HG03095 (cell line): Measurements from ENCODE around the gene SLC7A11.

ENCODE experiments used
- ATAC-seq: cut with Tn5 transposase; IDR thresholded peaks from one replicate; pipeline ENCODE4 v1.9.1; 2021; ENCODE audit warnings: moderate library complexity; ENCODE audit not compliant: unreplicated experiment

SLC7A11 gene

DNA sequence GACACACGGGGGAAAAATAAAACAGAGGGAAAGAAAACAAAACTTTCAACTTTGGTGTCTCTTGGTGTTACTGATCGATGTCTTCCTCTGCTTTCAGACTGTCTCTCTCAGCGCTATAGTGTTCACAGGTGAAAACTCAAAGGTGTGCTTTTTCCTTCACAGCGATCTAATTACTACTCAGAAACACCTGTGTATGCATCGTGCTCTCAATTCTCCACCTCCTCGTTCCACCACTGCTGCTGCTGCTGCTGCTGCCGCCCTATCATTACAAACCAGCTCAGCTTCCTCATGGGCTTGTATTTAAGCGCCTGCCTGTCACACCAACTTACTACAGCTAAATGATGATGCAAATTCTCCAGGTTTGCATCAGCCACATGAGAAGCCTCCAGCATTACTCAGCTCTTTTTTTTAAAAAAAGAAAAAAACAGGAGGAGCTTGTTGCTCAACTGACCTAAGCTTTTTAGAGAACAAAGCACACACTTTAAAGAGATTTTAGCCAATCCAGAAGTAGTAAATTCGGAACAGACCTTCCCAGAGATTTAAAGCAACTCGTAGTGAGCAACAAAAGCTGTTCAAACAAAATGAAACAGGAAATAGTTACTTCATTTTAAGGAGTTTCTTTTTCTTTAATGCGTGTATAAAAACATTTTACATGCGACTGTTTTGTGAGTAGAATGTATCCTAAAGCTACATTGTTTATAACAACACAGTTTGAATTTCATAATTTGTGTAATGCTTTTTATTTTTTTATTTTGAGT is at the start of gene SLC7A11:
Gene SLC7A11 (minus strand): TSS at position 274 of the 758 bp plus-strand sequence. CDS start 280 bp downstream, outside the sequence.
- ATAC-seq = peak; percentile 98

GRCh38 chr4:138291431-138291830 is 49.3 kb upstream of the SLC7A11 start:
- no peak for ATAC-seq

- no peak for ATAC-seq
Observed at GRCh38 chr4:138290805-138291204, 48.7 kb upstream of the SLC7A11 start.

DNA sequence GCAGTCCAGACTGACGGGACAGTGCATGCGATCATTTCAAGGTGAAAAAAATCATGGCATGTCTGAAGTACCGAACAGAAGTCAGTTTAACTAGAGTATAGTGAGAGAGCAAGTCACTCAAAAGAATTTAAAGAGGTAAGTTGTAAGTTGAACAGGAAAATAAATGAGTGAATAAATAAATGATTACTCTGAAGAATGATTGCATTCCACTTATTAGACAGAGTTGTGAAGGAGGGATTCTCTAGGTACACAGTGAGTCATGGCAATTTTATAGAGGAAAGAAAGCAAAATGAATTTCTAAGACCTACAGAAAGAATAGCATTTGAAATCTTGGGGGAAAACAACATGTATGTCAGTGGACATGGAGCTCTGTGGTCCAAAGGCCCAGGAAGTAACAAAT is 37.1 kb upstream of the SLC7A11 start:
- no peak for ATAC-seq

DNA sequence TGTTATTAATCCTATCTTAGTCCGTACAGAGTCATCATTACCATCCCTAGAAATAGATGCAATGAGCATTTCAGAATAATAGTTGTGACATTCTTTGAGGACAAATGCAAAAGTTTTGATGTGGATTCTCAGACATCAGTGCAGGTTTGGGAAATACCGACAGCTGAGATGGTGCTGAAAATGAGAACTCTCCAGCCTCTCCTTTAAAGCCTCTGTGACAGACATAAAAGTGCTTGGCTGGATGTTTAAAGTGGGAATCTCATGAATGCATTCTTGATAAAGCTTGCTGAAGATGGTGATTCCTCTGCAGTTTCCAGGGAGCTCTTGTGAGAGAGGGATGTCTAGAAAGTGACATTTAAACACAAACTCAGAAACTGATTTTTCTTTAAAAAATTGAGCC is 35.0 kb upstream of the SLC7A11 start:
- ATAC-seq = no peak

GRCh38 chr4:138275963-138276621 is 33.9 kb upstream of the SLC7A11 start:
- ATAC-seq = no peak

DNA sequence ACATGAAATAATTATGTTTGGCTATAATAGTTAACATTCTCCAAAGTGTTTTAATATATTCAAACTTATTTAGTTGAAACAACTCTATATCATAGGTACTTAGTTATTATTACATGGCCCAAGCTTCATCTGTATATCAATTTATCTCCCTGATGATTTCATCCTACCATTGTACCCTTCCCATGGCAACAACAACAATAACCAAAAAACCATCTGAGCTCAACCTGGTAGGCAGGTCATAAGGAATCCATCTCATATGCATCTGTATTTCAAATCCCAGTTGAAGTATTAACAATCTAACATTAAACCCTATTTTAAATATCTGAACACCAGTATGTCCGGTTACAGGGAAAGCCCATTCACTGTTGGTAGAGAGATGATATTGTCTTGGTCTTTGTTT is 33.1 kb upstream of the SLC7A11 start:
- ATAC-seq = no peak

GRCh38 chr4:138269175-138269574 is 27.0 kb upstream of the SLC7A11 start:
- ATAC-seq = no peak

DNA sequence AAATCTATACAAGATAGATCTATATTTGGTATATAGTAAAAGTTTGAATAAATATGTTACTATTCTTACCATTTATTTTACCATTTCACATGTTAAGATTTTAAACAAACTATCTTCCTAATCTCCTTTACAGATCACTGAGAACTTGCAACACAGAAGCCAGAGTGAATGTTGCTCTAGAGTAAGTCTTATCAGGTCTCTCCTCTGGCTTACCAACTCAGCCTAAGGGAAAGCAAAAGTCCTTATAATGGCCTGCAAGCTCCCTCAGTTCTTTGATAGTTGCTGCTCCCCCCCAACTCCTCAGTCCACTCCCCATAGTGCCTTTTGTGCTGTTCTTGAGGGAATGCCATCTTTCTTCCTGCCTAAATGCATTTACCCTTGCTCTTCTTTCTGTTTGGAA is 25.7 kb upstream of the SLC7A11 start:
- no peak for ATAC-seq

DNA sequence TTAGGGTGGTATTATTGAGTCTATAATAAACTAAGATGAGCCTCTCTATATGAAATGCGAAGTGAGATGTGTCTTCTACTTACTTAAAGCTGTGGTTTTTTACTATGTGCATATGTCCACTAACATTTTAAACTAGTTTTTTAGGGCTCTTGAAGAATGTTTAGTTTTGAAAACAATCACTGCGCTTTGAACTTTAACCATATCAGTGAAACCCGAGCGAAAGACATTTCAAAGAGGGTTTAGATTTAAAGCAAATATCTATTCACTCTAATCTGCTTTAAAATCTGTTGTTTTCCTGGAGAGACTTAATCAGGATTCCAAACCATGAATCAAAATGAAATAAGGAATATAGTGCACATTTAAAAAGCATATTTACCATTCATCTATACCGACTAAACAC is 24.8 kb upstream of the SLC7A11 start:
- no peak for ATAC-seq

DNA sequence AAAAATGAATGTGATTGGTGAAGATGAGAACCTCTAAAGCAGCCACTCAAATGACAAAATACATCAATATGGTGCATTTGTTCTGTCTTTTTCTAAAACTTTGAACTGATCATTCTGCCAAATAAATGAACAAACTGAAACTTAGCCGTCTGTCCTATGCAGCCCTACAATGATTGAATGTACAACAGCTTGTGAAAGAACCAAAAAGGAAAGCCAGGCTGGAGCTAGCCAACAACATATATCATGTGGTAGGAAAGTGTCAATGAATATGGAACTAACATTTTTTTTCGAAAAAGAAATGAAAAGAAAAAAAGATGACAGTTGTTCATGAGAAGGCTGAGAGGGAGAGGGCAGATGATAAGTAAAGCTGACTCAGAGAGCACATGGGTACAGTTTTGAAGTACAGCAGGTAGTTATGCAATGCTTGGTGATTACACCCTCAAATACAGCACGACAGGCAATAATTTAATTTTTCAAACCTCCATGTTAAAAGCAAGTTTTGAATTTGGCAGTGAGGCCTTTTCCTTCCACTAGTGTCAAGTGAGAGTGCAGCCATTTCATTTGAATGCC is 21.2 kb upstream of the SLC7A11 start:
- no peak for ATAC-seq

DNA sequence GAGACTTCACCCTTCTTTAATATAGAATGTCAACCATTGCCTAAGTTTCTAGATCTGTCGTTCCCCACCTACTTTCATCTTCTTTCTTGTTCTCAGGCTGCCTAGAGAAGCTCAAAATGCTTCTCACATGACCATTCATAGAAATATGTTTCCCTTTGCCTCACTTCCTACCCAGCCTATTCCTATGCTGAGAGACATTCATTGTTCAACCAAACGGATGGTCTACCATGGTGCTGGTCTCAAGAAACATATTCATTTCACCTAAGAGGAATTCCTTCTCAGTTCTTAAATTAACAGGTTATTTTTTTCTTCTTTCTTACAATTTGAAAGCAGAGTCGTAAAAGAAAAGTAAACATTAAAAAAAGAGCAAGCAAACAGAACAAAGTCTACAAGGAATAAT is 20.3 kb upstream of the SLC7A11 start:
- no peak for ATAC-seq

DNA sequence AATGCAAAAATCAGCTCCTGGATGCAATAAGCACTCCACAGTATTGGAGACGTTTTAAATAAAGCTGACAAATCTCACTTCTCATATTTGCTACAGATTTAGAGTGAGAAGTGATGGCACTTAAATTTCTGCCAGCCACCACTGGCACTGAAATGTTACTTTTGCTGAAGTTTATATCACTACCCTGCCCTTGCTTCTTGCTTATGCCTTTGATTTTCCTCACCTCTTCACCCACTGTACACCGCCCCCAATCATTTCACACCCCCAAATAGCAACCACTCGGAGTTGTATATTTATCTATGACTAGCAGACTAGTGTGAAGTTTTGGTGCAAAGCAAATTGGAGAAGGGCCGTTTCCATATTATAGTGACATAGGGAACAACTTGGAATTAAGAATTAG is 19.9 kb upstream of the SLC7A11 start:
- ATAC-seq = no peak

DNA sequence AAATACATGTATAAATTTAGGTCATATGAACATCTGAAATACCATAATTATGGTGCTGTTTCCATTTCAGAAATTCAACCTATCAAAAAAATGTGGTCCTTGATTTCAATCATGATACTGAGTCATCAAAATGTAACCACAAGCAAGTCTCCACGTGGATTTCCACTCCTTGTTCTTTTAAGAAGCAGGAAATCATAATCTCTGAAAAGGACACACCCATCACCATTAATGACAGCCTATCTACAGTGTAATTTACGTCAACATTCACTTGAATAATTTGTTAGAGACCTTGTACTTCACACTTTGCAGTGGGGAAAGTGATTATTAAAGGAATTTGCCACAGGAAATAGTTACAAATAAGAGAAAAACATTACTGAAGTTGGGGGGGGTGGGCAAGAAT is 17.7 kb upstream of the SLC7A11 start:
- no peak for ATAC-seq

- ATAC-seq = no peak
Observed at GRCh38 chr4:138259271-138259670, 17.1 kb upstream of the SLC7A11 start.

GRCh38 chr4:138256608-138257007 is 14.5 kb upstream of the SLC7A11 start:
- no peak for ATAC-seq

DNA sequence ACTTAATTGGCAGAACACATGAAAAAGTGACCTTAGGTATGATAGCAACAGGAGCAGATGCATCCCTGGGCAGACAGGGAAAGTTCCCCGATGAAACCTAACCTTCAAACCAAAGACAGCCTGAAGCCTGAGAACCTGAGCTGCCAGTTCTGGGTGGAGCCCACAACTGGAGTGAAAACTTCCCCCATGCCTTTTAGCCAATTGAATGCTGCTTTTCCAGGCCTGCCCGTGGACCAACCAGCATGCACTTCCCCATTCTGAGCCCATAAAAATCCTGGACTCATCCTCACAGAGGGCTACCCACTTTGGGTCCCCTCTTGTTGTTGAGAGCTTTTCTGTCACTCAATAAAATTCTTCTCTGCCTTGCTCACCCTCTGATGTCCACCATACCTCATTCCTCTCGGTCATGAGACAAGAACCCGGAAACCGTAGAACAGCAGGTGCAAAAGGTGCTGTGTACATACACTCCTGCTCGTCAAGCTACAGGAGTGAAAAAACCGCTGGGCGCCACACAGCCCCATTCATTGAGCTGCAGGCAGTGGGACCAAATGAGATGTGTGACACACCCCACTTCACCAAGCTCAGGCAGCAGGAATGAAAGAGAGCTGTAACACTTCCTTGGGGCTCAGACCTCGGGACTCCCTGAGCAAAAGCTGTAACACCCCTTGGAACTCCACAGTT is 13.9 kb upstream of the SLC7A11 start:
- ATAC-seq = no peak

DNA sequence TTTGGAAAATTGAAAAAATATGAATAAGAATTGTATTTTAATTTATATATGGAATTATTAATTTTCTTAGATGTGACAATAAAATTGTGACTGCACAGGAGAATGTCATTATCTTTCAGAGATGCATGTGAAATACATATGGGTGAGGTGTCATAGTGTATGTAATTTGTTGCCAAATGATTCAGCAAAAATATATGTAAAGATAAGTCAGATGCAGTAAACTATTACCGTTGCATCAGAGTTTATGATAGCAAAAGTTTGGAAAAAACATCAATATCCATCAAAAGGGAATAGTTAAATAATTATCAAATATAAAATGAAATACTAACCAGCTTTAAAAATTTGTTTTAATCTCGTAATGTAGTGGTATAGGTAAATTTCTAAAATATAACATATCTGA is 10.4 kb upstream of the SLC7A11 start:
- no peak for ATAC-seq

- ATAC-seq = no peak
Observed at GRCh38 chr4:138251938-138252337, 9.8 kb upstream of the SLC7A11 start.

GRCh38 chr4:138249132-138249531 is 7.0 kb upstream of the SLC7A11 start:
- no peak for ATAC-seq

GRCh38 chr4:138248058-138248457 is 5.9 kb upstream of the SLC7A11 start:
- ATAC-seq = no peak

GRCh38 chr4:138247643-138248042 is 5.5 kb upstream of the SLC7A11 start:
- no peak for ATAC-seq
